HL-60 (cell line): Measurements from ENCODE around the gene FAM236A.
"Not testable (repeated sequence)": the region's sequence is repeated elsewhere in the genome, so short reads cannot be mapped to it uniquely, and the experiment has no call there.

Source experiments
- CTCF ChIP-seq: IDR thresholded peaks from one replicate; pipeline ENCODE4 v1.5.1; 2011; ENCODE audit warnings: low read length, control low read depth, inconsistent platforms; ENCODE audit not compliant: insufficient read depth
- REST ChIP-seq: IDR thresholded peaks from 2 replicates; pipeline ENCODE4 v1.6.1; 2012; ENCODE audit warnings: low read depth; ENCODE audit not compliant: insufficient replicate concordance

- not testable (repeated sequence) for TF ChIP-seq CTCF, REST
These were observed 33.9 kb downstream of the FAM236A start for GRCh38 chrX:72971859-72972258.
